Measurements from ENCODE around the gene FOXB2.
"Not testable (repeated sequence)": the region's sequence is repeated elsewhere in the genome, so short reads cannot be mapped to it uniquely, and the experiment has no call there.

FOXB2 gene

GRCh38 chr9:77024776-77025545 is 5.5 kb downstream of the FOXB2 start:
- H3K4me3 ChIP-seq (ENCODE audit: control insufficient read depth, low read depth, low read length) = no peak overlapping the region
- TF ChIP-seq, protein P1, sequence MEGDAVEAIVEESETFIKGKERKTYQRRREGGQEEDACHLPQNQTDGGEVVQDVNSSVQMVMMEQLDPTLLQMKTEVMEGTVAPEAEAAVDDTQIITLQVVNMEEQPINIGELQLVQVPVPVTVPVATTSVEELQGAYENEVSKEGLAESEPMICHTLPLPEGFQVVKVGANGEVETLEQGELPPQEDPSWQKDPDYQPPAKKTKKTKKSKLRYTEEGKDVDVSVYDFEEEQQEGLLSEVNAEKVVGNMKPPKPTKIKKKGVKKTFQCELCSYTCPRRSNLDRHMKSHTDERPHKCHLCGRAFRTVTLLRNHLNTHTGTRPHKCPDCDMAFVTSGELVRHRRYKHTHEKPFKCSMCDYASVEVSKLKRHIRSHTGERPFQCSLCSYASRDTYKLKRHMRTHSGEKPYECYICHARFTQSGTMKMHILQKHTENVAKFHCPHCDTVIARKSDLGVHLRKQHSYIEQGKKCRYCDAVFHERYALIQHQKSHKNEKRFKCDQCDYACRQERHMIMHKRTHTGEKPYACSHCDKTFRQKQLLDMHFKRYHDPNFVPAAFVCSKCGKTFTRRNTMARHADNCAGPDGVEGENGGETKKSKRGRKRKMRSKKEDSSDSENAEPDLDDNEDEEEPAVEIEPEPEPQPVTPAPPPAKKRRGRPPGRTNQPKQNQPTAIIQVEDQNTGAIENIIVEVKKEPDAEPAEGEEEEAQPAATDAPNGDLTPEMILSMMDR (IDR thresholded peaks at IDR 0.05; ENCODE audit: control insufficient read depth, insufficient read depth, low read depth, low read length, missing control alignments) = no peak
- no peak for DNase-seq (ENCODE audit: low read depth)

DNA sequence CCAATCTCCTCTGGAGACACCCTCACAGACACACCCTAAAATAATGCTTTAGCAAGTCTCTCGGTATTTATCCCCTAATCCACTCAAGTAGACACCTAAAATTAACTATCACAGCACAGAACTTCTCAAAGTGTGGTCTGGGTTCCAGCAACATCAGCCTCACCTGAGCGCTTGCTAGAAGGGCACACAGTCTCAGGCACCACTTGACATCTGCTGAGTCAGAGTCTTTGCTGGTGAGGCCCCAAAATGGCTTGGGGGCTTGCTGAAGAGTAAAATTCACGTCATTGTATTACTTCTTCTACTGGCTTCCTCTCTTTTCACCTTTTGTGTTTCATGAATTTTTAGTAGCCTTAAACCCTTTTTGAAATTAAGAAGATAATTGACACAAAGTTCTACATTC is 9.0 kb downstream of the FOXB2 start:
- DNase-seq (ENCODE audit: low read depth) = no peak
- TF ChIP-seq, protein P1 (IDR thresholded peaks at IDR 0.05; ENCODE audit: control insufficient read depth, insufficient read depth, low read depth, low read length, missing control alignments) = no peak
- H3K4me3 ChIP-seq (ENCODE audit: control insufficient read depth, low read depth, low read length) = no peak overlapping the region

GRCh38 chr9:77030045-77030444 is 10.6 kb downstream of the FOXB2 start:
- no peak for DNase-seq (ENCODE audit: low read depth)
- H3K4me3 ChIP-seq (ENCODE audit: control insufficient read depth, low read depth, low read length) = no peak overlapping the region
- TF ChIP-seq, protein P1 (IDR thresholded peaks at IDR 0.05; ENCODE audit: control insufficient read depth, insufficient read depth, low read depth, low read length, missing control alignments) = no peak

DNA sequence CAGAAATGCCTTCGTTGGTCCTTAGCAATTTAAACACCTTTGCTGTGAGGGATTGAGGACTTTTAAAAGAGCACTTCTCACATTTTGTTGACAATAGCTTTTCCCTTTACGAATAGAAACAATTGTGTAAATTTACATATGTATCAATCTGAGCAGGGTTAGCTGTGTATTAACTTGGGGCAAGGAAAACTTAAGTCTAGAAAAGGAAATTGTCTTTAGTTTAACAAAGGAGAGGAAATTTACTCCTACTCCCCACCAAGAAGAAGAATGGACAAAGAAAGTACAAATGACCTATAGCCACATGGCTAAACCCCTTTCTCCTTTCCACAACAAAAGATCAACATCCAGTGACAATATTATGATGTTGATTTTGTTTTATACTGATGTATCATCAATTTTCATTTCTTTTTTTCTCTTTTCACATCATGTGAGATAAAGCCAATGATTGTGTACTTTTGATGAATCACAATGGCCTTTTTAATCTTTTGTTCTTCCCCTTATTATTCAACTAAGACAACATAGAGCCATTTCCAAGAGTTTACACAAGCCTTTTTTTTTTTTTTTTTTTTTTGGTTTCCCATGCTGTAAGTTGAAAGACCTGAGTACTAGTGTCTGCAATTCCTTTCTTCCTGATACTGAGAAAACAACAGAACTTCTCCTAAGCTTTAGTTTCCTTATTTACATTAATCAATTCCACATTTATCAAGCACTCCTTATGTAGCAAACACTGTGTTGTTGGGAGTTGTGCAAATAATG is 19.0 kb downstream of the FOXB2 start:
- TF ChIP-seq, protein P1 (IDR thresholded peaks at IDR 0.05; ENCODE audit: control insufficient read depth, insufficient read depth, low read depth, low read length, missing control alignments) = no peak
- DNase-seq (ENCODE audit: low read depth) = no peak
- H3K4me3 ChIP-seq (ENCODE audit: control insufficient read depth, low read depth, low read length) = no peak overlapping the region

- TF ChIP-seq, protein P1 (IDR thresholded peaks at IDR 0.05; ENCODE audit: control insufficient read depth, insufficient read depth, low read depth, low read length, missing control alignments) = no peak
- DNase-seq (ENCODE audit: low read depth) = no peak
- no peak overlapping the region for H3K4me3 ChIP-seq (ENCODE audit: control insufficient read depth, low read depth, low read length)
These were observed 20.9 kb downstream of the FOXB2 start for GRCh38 chr9:77040340-77040739.

DNA sequence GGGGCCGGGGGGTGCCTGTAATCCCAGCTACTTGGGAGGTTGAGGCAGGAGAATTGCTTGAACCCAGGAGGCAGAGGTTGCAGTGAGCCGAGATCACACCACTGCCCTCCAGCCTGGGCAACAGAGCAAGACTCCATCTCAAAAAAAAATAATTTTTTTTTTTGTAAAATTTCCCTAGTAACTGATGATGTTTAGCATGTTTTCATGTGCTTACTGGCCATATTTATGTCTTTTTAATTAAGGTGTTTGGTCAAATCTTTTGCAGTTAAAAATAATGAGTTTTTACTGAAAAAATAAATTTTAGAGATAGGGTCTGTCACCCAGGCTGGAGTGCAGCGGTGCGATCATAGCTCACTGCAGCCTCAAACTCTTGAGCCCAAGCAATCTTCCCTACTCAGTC is 24.3 kb downstream of the FOXB2 start:
- DNase-seq (ENCODE audit: low read depth); H3K4me3 ChIP-seq (ENCODE audit: control insufficient read depth, low read depth, low read length): not testable (repeated sequence)

DNA sequence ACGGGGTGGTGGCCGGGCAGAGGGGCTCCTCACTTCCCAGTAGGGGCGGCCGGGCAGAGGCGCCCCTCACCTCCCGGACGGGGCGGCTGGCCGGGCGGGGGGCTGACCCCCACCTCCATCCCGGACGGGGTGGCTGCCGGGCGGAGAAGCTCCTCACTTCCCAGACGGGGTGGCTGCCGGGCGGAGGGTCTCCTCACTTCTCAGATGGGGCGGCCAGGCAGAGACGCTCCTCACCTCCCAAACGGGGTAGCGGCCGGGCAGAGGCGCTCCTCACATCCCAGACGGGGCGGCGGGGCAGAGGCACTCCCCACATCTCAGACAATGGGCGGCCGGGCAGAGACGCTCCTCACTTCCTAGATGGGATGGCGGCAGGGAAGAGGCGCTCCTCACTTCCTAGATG is 41.2 kb downstream of the FOXB2 start:
- DNase-seq (ENCODE audit: low read depth); H3K4me3 ChIP-seq (ENCODE audit: control insufficient read depth, low read depth, low read length): not testable (repeated sequence)
